Prostate gland (tissue), 2 donors: ENCODE results near the gene DICER1.

Source experiments
- POLR2AphosphoS5 ChIP-seq: sonication (generic); formaldehyde crosslinking; IDR thresholded peaks from one replicate; pipeline ENCODE4 v1.6.1; 2017; ENCODE audit warnings: antibody characterized with exemption
- TF ChIP-seq, protein P1 (sequence below), 4 experiments: fragments of 200-600 bp in 2 of 4; fragments of 450-650 bp in 2 of 4; sonication (generic) in 2 of 4; IDR thresholded peaks; 1 replicate in 3 of 4; 2 replicates in 1 of 4; pipeline ENCODE4 v1.5.1; 2016 to 2019; ENCODE audit warnings: antibody characterized with exemption in 4 of 4, mild to moderate bottlenecking in 2 of 4, moderate library complexity in 2 of 4

DNA sequence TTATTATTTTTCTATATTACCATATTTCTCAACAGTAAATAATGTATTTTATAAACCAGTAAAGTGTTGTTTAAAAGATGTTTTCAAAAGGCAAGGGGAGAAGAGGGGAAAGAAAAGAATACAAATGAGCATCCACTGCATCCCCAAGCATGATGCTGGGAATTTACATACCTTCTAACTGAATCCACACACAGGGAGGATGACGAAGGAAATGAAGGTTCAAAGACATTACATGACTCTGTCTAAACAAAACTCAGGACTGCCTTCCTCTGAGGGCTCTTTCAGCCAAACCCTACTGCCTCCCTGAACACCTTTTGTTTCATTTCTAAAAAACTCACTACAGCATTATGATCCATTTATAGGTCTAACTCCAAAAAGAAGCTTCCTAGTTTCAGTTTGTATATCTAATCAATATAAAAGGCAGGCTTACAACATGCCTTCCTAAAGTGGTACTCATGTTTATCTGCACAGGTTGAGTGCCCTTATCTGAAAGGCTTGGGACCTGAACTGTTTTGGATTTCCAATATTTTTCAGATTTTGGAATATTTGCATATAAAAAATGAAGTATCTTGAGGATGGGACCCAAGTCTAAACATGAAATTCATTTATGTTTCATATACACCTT, 30.3 kb downstream of the DICER1 start:
- TF ChIP-seq, protein P1, sequence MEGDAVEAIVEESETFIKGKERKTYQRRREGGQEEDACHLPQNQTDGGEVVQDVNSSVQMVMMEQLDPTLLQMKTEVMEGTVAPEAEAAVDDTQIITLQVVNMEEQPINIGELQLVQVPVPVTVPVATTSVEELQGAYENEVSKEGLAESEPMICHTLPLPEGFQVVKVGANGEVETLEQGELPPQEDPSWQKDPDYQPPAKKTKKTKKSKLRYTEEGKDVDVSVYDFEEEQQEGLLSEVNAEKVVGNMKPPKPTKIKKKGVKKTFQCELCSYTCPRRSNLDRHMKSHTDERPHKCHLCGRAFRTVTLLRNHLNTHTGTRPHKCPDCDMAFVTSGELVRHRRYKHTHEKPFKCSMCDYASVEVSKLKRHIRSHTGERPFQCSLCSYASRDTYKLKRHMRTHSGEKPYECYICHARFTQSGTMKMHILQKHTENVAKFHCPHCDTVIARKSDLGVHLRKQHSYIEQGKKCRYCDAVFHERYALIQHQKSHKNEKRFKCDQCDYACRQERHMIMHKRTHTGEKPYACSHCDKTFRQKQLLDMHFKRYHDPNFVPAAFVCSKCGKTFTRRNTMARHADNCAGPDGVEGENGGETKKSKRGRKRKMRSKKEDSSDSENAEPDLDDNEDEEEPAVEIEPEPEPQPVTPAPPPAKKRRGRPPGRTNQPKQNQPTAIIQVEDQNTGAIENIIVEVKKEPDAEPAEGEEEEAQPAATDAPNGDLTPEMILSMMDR (IDR thresholded peaks at IDR 0.05): no peak
- no peak for TF ChIP-seq POLR2AphosphoS5
